Naive thymus-derived CD4-positive, alpha-beta T cell (primary cell): Measurements from ENCODE around the gene ARMC5. TPM values are rescaled to one million over a fixed set of nuclear protein-coding genes. Genes with fewer than 3 reads are reported as not detected.
"Not testable (repeated sequence)": the region's sequence is repeated elsewhere in the genome, so short reads cannot be mapped to it uniquely, and the experiment has no call there.

Experiments used
- ATAC-seq: fragments of 150-1000 bp; cut with Tn5 transposase; 2 replicates; pipeline ENCODE4 v1.10.0; 2021; ENCODE audit warnings: mild to moderate bottlenecking, moderate library complexity
- CTCF ChIA-PET: fragments of 350-600 bp; sonication (Branson Sonifier 250); formaldehyde crosslinking; loops from one replicate; lab custom pipeline; 2021; ENCODE audit warnings: antibody characterized with exemption; lab: Charles Lee
- POLR2A ChIA-PET: fragments of 350-600 bp; sonication (Branson Sonifier 250); formaldehyde crosslinking; loops from one replicate; lab custom pipeline; 2021; ENCODE audit warnings: antibody characterized with exemption, inconsistent platforms; lab: Charles Lee
- DNase-seq, 9 donors: peaks; one replicate each; pipeline versions ENCODE4 v3.0.0 to v3.0.0-alpha.2; 2020 to 2022; ENCODE audit warnings: mixed read lengths in 1 of 9
- H3K27ac ChIP-seq: one replicate; pipeline ENCODE4 v1.7.0; 2013; ENCODE audit warnings: mild to moderate bottlenecking, low read depth, low read length, moderate library complexity
- H3K27me3 ChIP-seq, 2 donors: one replicate each; pipeline ENCODE4 v1.7.0; 2013; ENCODE audit warnings: low read length in 2 of 2, mild to moderate bottlenecking in 2 of 2, moderate library complexity in 2 of 2; ENCODE audit not compliant: control insufficient read depth in 2 of 2, insufficient read depth in 2 of 2
- H3K36me3 ChIP-seq, 3 experiments: 1 replicate in 2 of 3; 2 replicates in 1 of 3; pipeline ENCODE4 v1.7.0; 2013; ENCODE audit warnings: low read length in 3 of 3, mild to moderate bottlenecking in 3 of 3, moderate library complexity in 1 of 3; ENCODE audit not compliant: insufficient read depth in 3 of 3, control insufficient read depth in 2 of 3
- H3K4me1 ChIP-seq, 2 donors: one replicate each; pipeline ENCODE4 v1.7.0; 2013; ENCODE audit warnings: low read length in 2 of 2, mild to moderate bottlenecking in 2 of 2, moderate library complexity in 1 of 2; ENCODE audit not compliant: control insufficient read depth in 2 of 2, insufficient read depth in 2 of 2
- H3K4me3 ChIP-seq: 2 replicates; pipeline ENCODE4 v1.7.0; 2013; ENCODE audit warnings: mild to moderate bottlenecking, low read length
- H3K9me3 ChIP-seq, 3 experiments: 1 replicate in 2 of 3; 2 replicates in 1 of 3; pipeline ENCODE4 v1.7.0; 2013; ENCODE audit warnings: low read length in 3 of 3; ENCODE audit not compliant: control insufficient read depth in 2 of 3
- H3K27ac Mint-ChIP-seq, 9 donors: one replicate each; pipeline ENCODE4 v1.8.0; 2020 to 2022; ENCODE audit warnings: mixed read lengths in 9 of 9, mild to moderate bottlenecking in 8 of 9, moderate library complexity in 5 of 9, inconsistent platforms in 2 of 9
- H3K27me3 Mint-ChIP-seq, 5 donors: one replicate each; pipeline ENCODE4 v1.8.0; 2021 to 2022; ENCODE audit warnings: mixed read lengths in 5 of 5, mild to moderate bottlenecking in 1 of 5
- H3K36me3 Mint-ChIP-seq, 5 donors: one replicate each; pipeline ENCODE4 v1.8.0; 2020 to 2022; ENCODE audit warnings: mixed read lengths in 5 of 5, mild to moderate bottlenecking in 3 of 5, inconsistent platforms in 1 of 5
- H3K4me1 Mint-ChIP-seq, 7 donors: one replicate each; pipeline ENCODE4 v1.8.0; 2020 to 2022; ENCODE audit warnings: mixed read lengths in 7 of 7, mild to moderate bottlenecking in 3 of 7, inconsistent platforms in 1 of 7
- H3K4me3 Mint-ChIP-seq, 10 donors: one replicate each; pipeline ENCODE4 v1.8.0; 2020 to 2022; ENCODE audit warnings: mild to moderate bottlenecking in 10 of 10, mixed read lengths in 10 of 10, moderate library complexity in 6 of 10, inconsistent platforms in 2 of 10
- H3K9me3 Mint-ChIP-seq, 11 donors: one replicate each; pipeline ENCODE4 v1.8.0; 2020 to 2022; ENCODE audit warnings: mixed read lengths in 11 of 11, mild to moderate bottlenecking in 4 of 11, inconsistent platforms in 1 of 11, moderate library complexity in 1 of 11
- intact Hi-C, 2 donors: fragments of 100-400 bp; cut with micrococcal nuclease; formaldehyde crosslinking; loops; one replicate each; pipeline ENCODE4 v1.15.1; 2023
- polyA plus RNA-seq, 2 donors: library from polyadenylated mRNA; unstranded; fragments of 300-500 nt; fragmentation: Illumina TruSeq; gene quantifications; one replicate each; pipeline ENCODE4 v1.2.3, GENCODE V29; 2021
- total RNA-seq, 6 experiments: library from RNA in 5 of 6; stranded (reverse) in 5 of 6; gene quantifications; 1 replicate in 5 of 6; 2 replicates in 1 of 6; pipeline ENCODE4 v1.2.3 and lab custom pipeline; 2021 to 2026

ARMC5 gene
- total and polyA plus RNA-seq, 7 experiments from 2014 or later, result 6.2 to 14.4 (median 11.5) TPM

GRCh38 chr16:31499928-31500327, 40.6 kb downstream of the ARMC5 start:
- Mint-ChIP-seq H3K4me3 (no peak overlapping the region), H3K27ac (no peak overlapping the region), H3K36me3 (peaks cover 0 to 41% (median 9%) of the 10 kb centered on the region in 5 donors), H3K4me1 (peaks cover 7 to 38% (median 12%) of the 10 kb centered on the region in 7 donors), H3K27me3 (no peaks in the 10 kb centered on the region), H3K9me3 (peaks cover 0 to 2% (median 0%) of the 10 kb centered on the region in 11 donors)
- no peak for ATAC-seq
- no peak overlapping the region for H3K27ac ChIP-seq
- POLR2A ChIA-PET, result interaction anchor here (1.1 to 4.7 kb wide), 2 partner anchors 10 to 12 kb away, joined by 4 to 15 read pairs; no protein-coding TSS in a partner anchor
- no peaks in the 10 kb centered on the region for H3K9me3 ChIP-seq
- peaks cover 0 to 53% (median 12%) of the 10 kb centered on the region in 3 experiments for H3K36me3 ChIP-seq
- H3K4me3 ChIP-seq, result no peak overlapping the region
- H3K27me3 ChIP-seq, result no peaks in the 10 kb centered on the region
- CTCF ChIA-PET, result no interaction called here
- H3K4me1 ChIP-seq, result no peaks in the 10 kb centered on the region
- intact Hi-C loops, result no loop called here
- DNase-seq, result no peak

GRCh38 chr16:31501226-31501965, 42.1 kb downstream of the ARMC5 start:
- CTCF ChIA-PET, result interaction anchor here (0.7 to 0.9 kb wide), 2 partner anchors 11 to 13 kb away, joined by 3 to 5 read pairs; no protein-coding TSS in a partner anchor
- no peaks in the 10 kb centered on the region for H3K27me3 Mint-ChIP-seq
- ATAC-seq, result no peak
- no peak overlapping the region for H3K4me3 Mint-ChIP-seq
- Histone ChIP-seq H3K27me3 (no peaks in the 10 kb centered on the region), H3K4me1 (no peaks in the 10 kb centered on the region), H3K27ac (no peak overlapping the region), H3K4me3 (no peak overlapping the region), H3K36me3 (peaks cover 0 to 45% (median 12%) of the 10 kb centered on the region in 3 experiments), H3K9me3 (no peaks in the 10 kb centered on the region)
- no peak for DNase-seq
- intact Hi-C loops, result no loop called here
- H3K4me1 Mint-ChIP-seq, result peaks cover 13 to 44% (median 27%) of the 10 kb centered on the region in 7 donors
- peaks cover 0 to 29% (median 10%) of the 10 kb centered on the region in 5 donors for H3K36me3 Mint-ChIP-seq
- H3K9me3 Mint-ChIP-seq, result peaks cover 0 to 2% (median 0%) of the 10 kb centered on the region in 11 donors
- POLR2A ChIA-PET, result interaction anchor here (1.1 to 4.7 kb wide), 2 partner anchors 9 to 13 kb away, joined by 4 to 15 read pairs; no protein-coding TSS in a partner anchor
- no peak overlapping the region for H3K27ac Mint-ChIP-seq

GRCh38 chr16:31501966-31502348, 42.7 kb downstream of the ARMC5 start:
- H3K4me3 Mint-ChIP-seq, result no peak overlapping the region

GRCh38 chr16:31502981-31503380, 43.7 kb downstream of the ARMC5 start:
- no peak overlapping the region for H3K4me3 ChIP-seq
- Mint-ChIP-seq H3K27ac (peak overlapping the region in 1 of 9 donors; percentile 22), H3K4me1 (peaks cover 18 to 51% (median 38%) of the 10 kb centered on the region in 7 donors), H3K4me3 (no peak overlapping the region), H3K36me3 (peaks cover 0 to 18% (median 3%) of the 10 kb centered on the region in 5 donors), H3K9me3 (peaks cover 0 to 2% (median 0%) of the 10 kb centered on the region in 11 donors), H3K27me3 (no peaks in the 10 kb centered on the region)
- intact Hi-C loops, result no loop called here
- ChIA-PET CTCF (no interaction called here), POLR2A (interaction anchor here (0.7 to 1.7 kb wide), 2 partner anchors 15 to 44 kb away, joined by 3 to 5 read pairs; partner anchors contain the start of gene ARMC5)
- H3K27me3 ChIP-seq, result no peaks in the 10 kb centered on the region
- peaks cover 10% of the 10 kb centered on the region in 2 donors for H3K4me1 ChIP-seq
- DNase-seq (no peak), ATAC-seq (no peak)
- no peak overlapping the region for H3K27ac ChIP-seq
- peaks cover 0 to 31% (median 10%) of the 10 kb centered on the region in 3 experiments for H3K36me3 ChIP-seq
- H3K9me3 ChIP-seq, result no peaks in the 10 kb centered on the region

More at GRCh38 chr16:31501966-31502348, 42.7 kb downstream of the ARMC5 start:
- peaks cover 15 to 45% (median 31%) of the 10 kb centered on the region in 7 donors for H3K4me1 Mint-ChIP-seq
- H3K4me1 ChIP-seq, result peaks cover 3% of the 10 kb centered on the region in 2 donors
- no peaks in the 10 kb centered on the region for H3K27me3 ChIP-seq
- no peak overlapping the region for H3K27ac Mint-ChIP-seq
- peaks cover 0 to 2% (median 0%) of the 10 kb centered on the region in 11 donors for H3K9me3 Mint-ChIP-seq
- H3K27ac ChIP-seq, result no peak overlapping the region
- ATAC-seq (no peak), DNase-seq (no peak)
- no peaks in the 10 kb centered on the region for H3K27me3 Mint-ChIP-seq
- no peak overlapping the region for H3K4me3 ChIP-seq
- H3K36me3 Mint-ChIP-seq, result peaks cover 0 to 29% (median 10%) of the 10 kb centered on the region in 5 donors
- CTCF ChIA-PET, result interaction anchor here (0.9 kb wide), 1 partner anchor 14 kb away, joined by 3 read pairs; no protein-coding TSS in a partner anchor
- POLR2A ChIA-PET, result interaction anchor here (4.7 kb wide), 1 partner anchor 14 kb away, joined by 15 read pairs; no protein-coding TSS in a partner anchor
- H3K9me3 ChIP-seq, result no peaks in the 10 kb centered on the region
- intact Hi-C loops, result no loop called here
- peaks cover 0 to 39% (median 12%) of the 10 kb centered on the region in 3 experiments for H3K36me3 ChIP-seq

- H3K27ac ChIP-seq, intact Hi-C loops, H3K4me3 ChIP-seq, CTCF ChIA-PET, H3K9me3 Mint-ChIP-seq, DNase-seq, H3K4me3 Mint-ChIP-seq, ATAC-seq, H3K27me3 ChIP-seq, H3K9me3 ChIP-seq, H3K27me3 Mint-ChIP-seq: not testable (repeated sequence)
- POLR2A ChIA-PET, result interaction anchor here (0.6 to 1.7 kb wide), 3 partner anchors 15 to 606 kb away, joined by 3 to 5 read pairs (median 4); partner anchors contain the start of gene ARMC5
- peak overlapping the region in 1 of 9 donors; percentile 16 for H3K27ac Mint-ChIP-seq
- H3K36me3 ChIP-seq, result peaks cover 0 to 31% (median 4%) of the 10 kb centered on the region in 3 experiments
- peaks cover 16 to 54% (median 41%) of the 10 kb centered on the region in 7 donors for H3K4me1 Mint-ChIP-seq
- H3K36me3 Mint-ChIP-seq, result peaks cover 0 to 15% (median 3%) of the 10 kb centered on the region in 5 donors
- peaks cover 10% of the 10 kb centered on the region in 2 donors for H3K4me1 ChIP-seq
These were observed 44.3 kb downstream of the ARMC5 start for GRCh38 chr16:31503555-31503954.

- DNase-seq (no peak), ATAC-seq (no peak)
- H3K27ac Mint-ChIP-seq, result peak overlapping the region in 5 of 9 donors; percentile 16 to 96 (median 28)
- Histone ChIP-seq H3K27me3 (no peaks in the 10 kb centered on the region), H3K36me3 (peaks cover 0 to 26% (median 0%) of the 10 kb centered on the region in 3 experiments), H3K4me3 (no peak overlapping the region), H3K4me1 (peaks cover 15 to 16% of the 10 kb centered on the region in 2 donors), H3K9me3 (no peaks in the 10 kb centered on the region), H3K27ac (no peak overlapping the region)
- H3K36me3 Mint-ChIP-seq, result peaks cover 0 to 12% (median 6%) of the 10 kb centered on the region in 5 donors
- peaks cover 0 to 2% (median 0%) of the 10 kb centered on the region in 11 donors for H3K9me3 Mint-ChIP-seq
- no peak overlapping the region for H3K4me3 Mint-ChIP-seq
- CTCF ChIA-PET, result no interaction called here
- H3K4me1 Mint-ChIP-seq, result peaks cover 18 to 60% (median 44%) of the 10 kb centered on the region in 7 donors
- intact Hi-C loops, result no loop called here
- H3K27me3 Mint-ChIP-seq, result no peaks in the 10 kb centered on the region
- POLR2A ChIA-PET, result interaction anchor here (0.6 to 1.7 kb wide), 3 partner anchors 16 to 606 kb away, joined by 3 to 5 read pairs (median 4); partner anchors contain the start of gene ARMC5
These were observed 44.9 kb downstream of the ARMC5 start for GRCh38 chr16:31504159-31504558.
